ENCODE measurements around the gene ATXN1L.

DNA sequence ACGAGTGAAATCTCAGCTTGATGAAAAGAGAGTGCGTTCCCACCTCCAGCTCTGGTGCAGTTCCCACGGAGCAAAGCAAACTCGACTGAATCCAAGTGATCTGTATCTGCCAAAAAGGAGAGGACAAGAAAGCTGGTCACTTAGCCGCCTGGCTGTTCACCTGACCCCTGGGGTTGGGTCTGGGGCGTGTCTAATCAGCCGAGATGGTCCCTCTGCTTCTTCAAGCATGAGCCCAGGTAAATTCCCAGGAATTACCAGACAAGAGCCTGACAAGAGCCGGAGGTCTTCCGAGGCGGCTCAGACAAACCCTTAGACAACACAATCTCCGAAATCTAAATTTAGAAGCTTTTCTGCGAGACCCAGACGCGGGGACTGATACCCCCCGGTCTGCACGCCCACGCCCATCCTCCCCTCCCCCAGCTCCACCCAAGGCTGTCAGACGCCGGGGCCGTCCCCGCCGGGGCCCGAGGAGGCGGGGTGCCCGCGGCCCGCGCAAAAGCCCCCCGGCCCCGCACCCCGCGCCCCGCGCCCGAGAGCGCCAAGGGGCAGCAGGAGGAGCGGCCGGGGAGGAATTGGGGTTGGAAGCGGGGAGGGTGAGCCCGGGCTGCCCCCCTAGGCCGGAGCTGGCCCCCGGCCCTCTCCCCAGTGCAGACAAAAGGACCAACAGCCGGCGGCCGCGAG, 37.5 kb downstream of the ATXN1L start:
- TF ChIP-seq POLR2AphosphoS5 (IDR thresholded peaks at IDR 0.05; ENCODE audit: low read depth, low read length) (no peak), TAF1 (IDR thresholded peaks at IDR 0.05; ENCODE audit: borderline replicate concordance, insufficient read depth, low read length) (no peak), SIN3A (IDR thresholded peaks at IDR 0.05; ENCODE audit: borderline replicate concordance, insufficient read depth, low read length) (no peak)
- TF ChIP-seq, protein P1, sequence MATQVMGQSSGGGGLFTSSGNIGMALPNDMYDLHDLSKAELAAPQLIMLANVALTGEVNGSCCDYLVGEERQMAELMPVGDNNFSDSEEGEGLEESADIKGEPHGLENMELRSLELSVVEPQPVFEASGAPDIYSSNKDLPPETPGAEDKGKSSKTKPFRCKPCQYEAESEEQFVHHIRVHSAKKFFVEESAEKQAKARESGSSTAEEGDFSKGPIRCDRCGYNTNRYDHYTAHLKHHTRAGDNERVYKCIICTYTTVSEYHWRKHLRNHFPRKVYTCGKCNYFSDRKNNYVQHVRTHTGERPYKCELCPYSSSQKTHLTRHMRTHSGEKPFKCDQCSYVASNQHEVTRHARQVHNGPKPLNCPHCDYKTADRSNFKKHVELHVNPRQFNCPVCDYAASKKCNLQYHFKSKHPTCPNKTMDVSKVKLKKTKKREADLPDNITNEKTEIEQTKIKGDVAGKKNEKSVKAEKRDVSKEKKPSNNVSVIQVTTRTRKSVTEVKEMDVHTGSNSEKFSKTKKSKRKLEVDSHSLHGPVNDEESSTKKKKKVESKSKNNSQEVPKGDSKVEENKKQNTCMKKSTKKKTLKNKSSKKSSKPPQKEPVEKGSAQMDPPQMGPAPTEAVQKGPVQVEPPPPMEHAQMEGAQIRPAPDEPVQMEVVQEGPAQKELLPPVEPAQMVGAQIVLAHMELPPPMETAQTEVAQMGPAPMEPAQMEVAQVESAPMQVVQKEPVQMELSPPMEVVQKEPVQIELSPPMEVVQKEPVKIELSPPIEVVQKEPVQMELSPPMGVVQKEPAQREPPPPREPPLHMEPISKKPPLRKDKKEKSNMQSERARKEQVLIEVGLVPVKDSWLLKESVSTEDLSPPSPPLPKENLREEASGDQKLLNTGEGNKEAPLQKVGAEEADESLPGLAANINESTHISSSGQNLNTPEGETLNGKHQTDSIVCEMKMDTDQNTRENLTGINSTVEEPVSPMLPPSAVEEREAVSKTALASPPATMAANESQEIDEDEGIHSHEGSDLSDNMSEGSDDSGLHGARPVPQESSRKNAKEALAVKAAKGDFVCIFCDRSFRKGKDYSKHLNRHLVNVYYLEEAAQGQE (IDR thresholded peaks at IDR 0.05; ENCODE audit: insufficient read depth in 1 of 2, low read depth in 2 of 2, low read length in 2 of 2): no peak

All from PFSK-1 (cell line).